HG03354 (cell line): ENCODE data around the gene PIP5K1A.
"Not testable (repeated sequence)": the region's sequence is repeated elsewhere in the genome, so short reads cannot be mapped to it uniquely, and the experiment has no call there.

Experiments used
- ATAC-seq: cut with Tn5 transposase; IDR thresholded peaks from one replicate; pipeline ENCODE4 v1.9.1; 2021; ENCODE audit warnings: mild to moderate bottlenecking; ENCODE audit not compliant: unreplicated experiment, poor library complexity, severe bottlenecking

PIP5K1A gene

DNA sequence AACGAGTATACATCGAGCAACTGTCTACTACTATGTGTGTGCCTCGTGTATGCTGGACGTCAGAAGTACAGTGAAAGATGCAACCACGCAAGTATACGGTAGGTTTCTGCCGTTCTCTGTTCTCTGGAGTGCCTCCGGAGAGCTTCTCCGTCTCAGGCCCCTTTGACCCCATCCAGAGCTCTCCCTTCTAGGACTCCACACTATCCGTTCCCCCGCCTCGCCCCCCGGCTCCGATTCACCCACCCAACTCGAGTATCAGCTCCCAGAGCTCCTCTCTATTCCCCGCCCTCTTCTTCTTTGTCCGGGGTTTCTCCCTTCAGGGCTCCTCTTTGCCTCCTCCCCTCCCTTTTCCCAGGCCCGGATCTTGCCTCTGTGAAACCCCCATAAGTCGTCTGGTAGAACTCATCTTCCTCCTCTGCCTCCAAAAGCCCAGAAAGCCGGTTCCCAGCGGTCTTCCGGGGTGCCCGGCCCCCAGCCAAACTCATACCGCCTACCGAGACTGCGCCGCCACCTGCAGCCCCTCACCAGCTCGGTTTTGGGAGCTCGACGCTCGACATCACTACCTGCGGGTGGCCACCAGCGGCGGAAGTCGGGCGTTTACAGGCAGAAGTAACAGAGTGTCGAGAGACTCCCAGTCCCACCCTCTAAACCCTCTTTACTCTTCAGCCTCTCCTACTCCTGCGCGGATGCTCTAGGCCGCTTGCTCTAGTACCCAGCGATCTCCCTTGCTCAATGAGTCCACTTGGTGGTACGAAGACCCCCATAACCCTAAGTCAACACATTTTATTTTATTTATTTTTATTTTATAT is 8.5 kb upstream of the PIP5K1A start, which contains the start of gene VPS72:
VPS72 (minus strand) TSS at position 561 of the 809 bp plus-strand sequence; CDS start at position 485, 76 bp downstream.
- peak; percentile 91 for ATAC-seq

DNA sequence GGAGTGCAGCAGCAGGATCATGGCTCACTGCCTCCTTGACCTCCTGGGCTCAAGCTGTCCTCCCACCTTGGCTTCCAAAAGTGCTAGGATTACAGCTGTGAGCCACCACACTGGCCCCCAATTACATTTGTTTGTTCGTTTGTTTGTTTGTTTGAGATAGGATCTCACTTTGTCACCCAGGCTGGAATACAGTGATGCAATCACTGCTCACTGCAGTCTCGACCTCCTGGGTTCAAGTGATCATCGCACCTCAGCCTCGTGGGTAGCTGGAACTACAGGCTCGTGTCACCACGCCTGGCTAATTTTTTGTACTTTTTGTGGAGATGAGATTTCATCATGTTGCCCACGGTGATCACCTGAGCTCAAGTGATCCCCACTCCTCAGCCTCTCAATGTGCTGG is 6.3 kb upstream of the PIP5K1A start:
- no peak for ATAC-seq

DNA sequence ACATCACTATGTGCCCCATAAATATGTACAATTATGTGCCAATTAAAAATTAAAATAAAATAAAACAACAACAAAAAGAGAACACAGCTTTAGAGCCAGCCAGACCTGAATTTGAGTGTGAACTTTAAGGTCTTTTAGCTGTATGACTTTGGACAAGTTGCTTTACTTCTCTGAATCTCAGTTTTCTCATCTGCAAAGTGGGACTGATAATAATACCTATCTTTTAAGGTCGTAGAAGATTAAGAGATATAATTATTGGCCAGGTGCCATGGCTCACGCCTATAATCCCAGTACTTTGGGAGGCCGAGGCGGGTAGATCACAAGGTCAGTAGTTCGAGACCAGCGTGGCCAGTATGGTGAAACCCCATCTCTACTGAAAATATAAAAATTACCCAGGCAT is 5.0 kb upstream of the PIP5K1A start:
- ATAC-seq: no peak

DNA sequence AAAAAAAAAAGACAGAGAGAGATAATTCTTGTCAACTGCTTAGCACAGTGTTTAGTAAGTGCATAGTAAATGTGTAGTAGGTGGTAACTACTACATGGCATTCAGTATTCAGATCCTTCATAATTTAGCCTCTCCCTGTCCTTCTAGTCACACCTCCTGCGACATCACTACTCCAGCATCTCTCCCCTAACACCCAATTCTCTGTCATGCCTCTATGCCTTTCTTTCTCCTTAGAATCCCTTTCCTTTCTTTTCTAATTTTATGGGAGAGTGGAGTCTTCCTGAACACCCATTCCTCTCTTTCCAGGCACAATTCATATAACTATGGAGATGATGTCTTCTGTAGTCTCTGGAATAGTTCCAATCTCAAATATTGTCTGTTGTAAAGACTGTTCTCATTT is 4.5 kb upstream of the PIP5K1A start:
- ATAC-seq: no peak

DNA sequence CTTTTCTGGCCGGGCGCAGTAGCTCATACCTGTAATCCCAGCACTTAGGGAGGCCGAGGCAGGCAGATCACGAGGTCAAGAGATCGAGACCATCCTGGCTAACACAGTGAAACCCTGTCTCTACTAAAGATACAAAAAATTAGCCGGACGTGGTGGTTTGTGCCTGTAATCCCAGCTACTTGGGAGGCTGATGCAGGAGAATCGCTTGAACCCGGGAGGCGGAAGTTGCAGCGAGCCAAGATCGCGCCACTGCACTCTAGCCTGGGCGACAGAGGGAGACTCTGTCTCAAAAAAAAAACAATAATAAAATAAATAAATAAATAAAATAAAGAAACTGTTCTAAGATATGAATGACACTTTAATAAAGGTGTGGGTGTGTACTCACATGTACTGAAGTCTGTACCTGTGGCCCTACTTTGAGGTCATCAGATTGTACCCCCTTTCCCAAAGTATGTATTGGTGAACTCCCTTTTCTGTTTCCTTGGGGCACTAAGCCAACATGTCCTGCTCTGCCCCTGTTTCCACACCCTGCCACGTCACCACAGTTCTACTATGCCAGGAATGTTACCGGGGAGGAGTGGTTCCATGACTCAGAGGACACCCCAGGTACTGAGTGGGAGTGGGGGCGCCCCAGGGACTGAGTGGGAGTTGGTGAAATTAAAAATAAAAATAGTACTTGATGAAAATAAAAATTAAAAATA is 3.3 kb upstream of the PIP5K1A start:
- not testable (repeated sequence) for ATAC-seq

DNA sequence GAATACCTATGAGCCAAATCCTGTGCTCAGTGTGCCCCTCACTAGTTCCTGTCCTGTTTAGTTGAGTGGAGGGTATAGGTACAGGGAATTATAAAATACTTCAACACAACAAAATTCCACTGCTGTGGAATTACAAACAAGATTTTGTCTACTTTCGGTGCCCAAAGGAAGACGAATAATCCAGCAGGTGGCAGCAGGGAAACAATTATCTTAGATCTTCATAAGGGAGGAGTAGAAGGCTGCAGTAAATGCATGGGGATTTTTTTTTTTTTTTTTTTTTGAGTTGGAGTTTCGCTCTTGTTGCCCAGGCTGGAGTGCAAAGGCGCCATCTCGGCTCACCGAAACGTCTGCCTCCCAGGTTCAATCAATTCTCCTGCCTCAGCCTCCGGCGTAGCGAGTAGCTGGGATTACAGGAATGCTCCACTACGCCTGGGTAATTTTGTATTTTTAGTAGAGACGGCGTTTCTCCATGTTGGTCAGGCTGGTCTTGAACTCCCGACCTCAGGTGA is 2.0 kb upstream of the PIP5K1A start:
- ATAC-seq: no peak

DNA sequence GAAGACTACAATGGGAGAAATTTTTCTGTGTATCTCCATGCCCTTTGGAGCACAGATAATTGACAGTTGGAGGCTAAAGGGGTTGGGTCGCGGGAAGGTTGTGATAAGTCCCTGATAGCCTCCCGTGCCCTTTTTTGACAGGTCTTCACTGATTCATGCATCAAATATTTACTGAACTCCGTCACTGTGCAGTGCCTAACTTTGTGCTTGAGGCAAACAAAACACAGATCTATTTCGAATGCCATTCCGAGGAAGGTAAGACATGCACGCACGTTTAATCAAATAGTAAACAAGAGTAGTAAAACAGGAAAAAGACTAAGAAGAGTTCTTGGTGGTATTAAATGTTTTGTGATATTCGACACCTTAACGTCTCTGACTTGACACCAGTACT is 494 bp upstream of the PIP5K1A start:
- no peak for ATAC-seq

DNA sequence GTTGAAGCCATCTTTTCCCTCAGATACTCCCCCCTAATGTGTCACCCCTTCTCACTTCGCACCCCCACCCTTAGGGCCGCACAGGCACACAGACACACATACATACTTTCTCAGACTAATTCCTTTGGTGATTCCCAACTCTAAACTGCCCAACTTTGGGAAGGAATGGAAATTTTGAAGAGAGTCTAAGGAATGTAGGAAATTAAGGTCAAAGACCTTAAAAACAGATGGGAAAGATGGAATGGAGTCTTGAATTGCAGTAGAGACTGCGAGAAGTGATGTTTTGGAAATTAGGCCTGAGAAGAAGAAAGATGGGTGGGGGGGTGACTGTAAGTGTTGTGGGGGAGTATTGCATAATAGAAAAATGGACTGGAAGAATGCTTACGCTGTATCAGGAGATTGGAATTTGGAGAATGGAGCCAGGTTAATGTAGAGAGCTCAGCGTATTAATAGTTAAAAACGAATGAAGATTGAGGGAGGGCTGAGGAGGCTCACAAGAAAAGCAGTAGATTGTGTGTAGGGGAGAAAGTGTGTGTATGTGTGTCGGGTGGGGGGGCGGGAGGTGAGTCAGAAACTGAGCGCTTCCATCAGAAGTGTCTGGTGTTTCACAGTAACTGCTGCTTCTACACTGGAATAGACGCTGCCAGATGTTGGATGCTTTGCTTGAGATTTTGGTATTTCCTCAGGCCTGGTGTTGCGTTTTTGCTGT is 1.7 kb downstream of the PIP5K1A start:
- no peak for ATAC-seq

DNA sequence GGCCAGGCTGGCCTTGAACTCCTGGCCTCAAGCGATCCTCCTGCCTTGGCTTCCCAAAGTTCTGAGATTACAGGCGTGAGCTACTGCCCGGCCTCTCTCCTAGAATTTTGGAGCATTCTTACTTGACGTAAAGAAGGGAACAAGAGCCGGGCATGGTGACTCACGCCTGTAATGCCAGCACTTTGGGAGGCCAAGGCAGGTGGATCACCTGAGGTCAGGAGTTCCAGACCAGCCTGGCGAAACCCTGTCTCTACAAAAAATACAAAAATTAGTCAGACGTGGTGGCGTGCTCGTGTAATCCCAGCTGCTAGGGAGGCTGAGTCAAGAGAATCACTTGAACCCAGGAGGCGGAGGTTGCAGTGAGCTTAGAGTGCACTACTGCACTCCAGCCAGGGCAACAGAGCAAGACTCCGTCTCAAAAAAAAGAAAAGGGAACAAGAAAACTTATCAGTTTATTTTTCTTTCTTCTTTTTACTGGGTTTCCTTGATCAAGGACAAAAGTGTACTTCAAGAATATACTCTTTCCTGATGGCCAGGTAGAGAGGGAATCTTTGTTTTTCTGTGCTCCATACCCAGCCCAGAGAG is 7.1 kb downstream of the PIP5K1A start:
- ATAC-seq: not testable (repeated sequence)

DNA sequence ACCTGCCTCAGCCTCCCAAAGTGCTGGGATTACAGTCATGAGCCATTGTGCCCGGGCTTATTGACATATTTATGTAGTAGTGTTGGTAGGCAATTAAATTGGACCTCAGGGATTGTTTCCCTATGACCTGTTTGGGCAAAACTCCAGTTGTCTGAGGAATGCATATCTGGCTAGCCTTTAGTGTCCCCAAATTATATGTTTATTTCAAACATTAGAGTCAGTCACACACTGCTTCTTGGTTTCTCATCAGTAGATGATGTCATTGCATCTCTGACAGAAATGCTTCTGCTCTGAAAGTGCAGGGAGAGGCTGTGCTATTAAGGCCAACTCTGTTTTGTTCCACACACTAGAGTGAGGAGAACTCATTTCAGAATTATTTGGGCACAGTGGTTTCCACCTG is 12.5 kb downstream of the PIP5K1A start:
- ATAC-seq: no peak

DNA sequence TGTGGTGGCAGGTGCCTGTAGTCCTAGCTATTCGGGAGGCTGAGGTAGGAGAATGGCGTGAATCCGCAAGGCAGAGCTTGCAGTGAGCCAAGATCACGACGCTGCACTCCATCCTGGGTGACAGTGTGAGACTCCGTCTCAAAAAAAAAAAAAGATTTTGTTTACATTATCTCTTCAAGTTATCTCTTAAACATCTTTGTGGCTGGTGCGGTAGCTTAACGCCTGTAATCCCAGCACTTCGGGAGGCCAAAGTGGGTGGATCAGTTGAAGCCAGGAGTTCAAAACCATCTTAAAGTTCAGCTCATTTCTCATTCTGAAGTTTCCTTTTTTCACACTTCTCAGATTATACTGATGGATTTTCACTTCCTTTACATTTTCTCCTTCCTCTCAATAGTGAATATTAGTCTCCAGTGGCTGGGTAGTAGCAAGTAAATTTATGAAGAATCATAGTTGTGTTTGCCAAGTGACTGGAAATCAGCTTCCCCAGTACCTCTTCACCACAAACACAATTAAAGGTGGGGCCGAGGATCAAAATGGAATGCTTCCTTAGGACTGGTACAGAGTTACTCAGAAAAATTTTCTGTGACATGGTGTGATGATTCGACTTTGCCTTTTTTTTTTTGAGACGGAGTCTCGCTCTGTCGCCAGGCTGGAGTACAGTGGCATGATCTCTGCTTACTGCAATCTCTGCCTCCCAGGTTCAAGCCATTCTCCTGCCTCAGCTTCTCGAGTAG is 13.8 kb downstream of the PIP5K1A start:
- ATAC-seq: no peak

DNA sequence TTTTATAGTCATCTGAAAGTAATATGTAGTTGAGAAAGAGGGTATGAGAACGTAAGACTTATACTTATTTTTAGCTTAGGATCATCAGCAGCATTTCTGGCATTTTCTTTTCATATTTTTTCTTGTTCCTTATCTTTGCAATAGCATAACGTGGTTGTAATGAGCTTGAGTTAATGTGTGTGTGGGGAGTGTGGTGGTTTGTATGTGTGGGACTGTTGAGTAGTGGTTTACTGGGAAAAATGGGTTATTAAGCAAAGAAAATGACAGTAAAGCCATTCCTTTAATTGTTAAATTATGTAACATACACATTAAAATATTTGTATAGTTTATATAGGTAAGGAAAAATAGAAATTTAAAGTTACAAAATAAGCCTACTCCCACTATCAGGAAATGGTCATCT is 15.2 kb downstream of the PIP5K1A start:
- ATAC-seq: no peak

DNA sequence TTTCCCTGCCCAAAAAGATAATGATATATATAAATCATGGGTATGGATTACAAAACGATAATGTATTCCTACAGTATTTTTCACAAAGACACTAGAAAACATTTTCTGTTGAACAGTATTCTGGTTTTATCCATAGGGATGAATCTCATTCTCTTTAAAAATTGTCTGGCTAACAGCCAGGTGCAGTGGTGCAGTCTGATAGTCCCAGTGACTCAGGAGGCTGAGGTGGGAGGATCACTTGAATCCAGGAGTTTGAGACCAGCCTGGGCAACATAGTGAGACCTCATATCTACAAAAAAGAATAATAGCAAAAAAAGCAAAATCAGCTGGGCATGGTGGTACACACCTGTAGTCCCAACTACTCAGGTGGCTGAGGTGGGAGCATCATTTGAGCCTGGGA is 23.3 kb downstream of the PIP5K1A start:
- ATAC-seq: no peak

DNA sequence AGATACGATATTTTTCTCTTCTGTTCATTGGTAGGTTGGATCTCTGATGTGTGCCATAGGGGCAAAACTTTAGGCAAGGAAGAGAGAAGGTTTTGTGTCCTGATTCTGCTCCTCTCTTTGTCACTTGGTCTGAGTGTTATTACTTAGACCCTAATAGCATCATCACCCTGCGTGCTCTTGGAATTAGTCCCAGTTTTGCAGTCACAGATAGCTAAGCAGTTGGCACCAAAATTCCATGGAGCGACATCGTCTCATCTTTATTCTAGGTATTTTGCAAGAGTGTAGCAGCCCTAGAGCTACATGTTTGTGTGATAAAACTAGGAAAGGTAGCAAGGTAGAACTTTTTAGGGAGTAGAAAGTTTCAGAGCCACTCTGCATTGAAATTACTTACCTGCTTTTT is 23.8 kb downstream of the PIP5K1A start:
- ATAC-seq: no peak

DNA sequence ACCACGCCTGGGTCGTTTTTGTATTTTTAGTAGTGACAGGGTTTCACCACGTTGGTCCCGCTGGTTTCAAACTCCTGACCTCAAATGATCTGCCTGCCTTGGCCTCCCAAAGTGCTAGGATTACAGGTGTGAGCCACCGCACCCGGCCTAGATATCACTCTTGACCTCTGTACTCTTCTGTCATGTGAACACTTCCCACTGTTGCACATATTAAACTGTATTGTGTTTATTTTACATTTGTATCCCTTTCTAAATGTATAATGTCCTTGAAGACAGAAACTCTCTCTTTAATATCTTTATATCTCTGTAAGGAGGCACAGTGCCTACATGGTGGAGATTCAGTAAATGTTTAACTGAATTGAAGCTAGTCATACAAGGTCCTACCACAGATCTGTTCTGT is 36.9 kb downstream of the PIP5K1A start:
- ATAC-seq: no peak

DNA sequence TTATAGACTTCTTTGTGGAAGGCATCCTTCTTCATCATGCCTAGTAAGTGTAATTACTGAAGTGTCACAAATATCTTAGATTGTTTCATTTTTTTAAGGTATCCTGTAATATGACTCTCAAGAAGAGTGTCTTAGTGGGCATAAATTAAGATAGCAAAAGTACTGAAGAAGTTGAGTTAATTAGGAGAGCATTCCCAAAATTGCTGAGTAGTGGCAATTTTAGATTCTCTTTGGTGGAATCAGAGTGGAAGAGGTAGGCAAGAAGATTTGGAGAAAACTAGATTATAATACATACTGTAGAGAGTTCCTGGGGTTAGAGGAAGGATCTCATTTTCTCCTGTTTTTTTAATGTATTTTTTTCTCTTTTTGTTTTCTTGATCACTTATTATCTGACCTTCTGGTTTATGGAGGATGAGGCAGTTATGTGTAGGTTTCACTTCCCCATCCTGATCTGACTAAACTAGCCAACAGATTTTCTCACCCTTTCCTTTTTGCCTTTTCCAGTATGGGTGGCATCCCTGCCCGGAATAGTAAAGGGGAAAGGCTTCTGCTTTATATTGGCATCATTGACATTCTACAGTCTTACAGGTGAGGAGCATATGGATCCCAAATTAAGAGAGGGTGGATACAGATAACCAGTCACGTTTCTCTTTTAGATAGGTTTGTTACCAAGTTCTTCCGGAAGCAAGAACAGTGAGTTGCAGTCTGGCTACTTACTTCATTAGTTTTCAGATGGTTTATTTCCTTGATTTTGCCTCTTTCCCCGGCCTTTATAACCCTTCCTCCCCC is 39.5 kb downstream of the PIP5K1A start:
- no peak for ATAC-seq

DNA sequence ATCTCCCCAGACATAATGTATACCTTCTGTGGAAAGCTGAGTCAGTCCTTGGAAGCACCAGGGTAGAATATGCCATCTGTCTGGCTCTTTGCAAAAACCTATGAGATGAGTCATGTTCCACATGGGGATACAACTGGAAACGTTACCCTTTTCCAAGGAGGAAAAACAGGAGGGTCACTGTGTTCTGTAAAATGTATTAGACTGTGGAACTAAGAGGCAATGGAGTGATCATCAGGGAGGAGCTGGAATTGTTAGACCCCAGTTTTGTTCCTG is 40.1 kb downstream of the PIP5K1A start:
- no peak for ATAC-seq

DNA sequence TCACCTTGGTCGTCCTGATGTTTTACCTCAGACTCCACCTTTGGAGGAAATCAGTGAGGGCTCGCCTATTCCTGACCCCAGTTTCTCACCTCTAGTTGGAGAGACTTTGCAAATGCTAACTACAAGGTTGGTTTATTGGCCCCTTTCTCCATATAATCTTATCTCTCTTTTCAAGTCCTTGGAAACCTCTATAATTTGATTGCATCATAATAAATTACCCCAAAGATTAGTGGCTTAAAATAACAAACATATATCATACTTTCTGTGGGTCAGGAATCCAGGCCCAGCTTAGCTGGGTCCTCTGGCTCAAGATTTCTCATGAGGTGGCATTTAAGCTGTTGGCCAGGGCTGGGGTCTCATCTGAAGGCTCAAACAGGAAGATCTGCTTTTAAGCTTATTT is 44.1 kb downstream of the PIP5K1A start:
- no peak for ATAC-seq

DNA sequence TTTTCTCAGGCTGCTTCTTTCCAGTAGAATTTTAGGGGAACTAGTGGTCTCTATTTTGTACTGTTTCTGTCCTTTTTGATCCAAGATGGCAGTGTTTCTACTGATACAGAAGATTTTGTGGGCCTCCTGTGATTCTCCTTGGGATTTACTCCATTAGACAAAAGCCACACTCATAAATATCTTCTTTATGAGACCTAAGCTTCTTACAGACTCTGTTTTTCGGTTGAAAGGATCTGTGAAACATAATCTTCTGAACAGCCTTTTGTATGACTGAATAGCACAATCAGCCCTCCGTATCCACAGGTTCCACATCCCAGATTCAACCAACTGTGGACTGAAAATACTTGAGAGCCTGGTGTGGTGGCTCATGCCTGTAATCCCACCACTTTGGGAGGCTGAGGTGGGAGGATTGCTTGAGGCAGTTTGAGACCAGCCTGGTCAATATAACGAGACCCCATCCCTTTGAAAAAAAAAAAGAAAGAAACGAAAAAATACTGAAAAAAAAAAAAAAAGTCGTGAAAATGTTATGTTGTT is 45.4 kb downstream of the PIP5K1A start:
- ATAC-seq: no peak
